DMS53 treated with DMSO at 0.1 percent for 48 hours (cell line): ENCODE measurements around the gene ZNF470.

Source experiments
- DNase-seq: peaks from one replicate; lab custom pipeline; 2025; ENCODE audit not compliant: unreplicated experiment; lab: John Stamatoyannopoulos, UW

Gene ZNF470

GRCh38 chr19:56567274-56568120 is at the start of gene ZNF470:
ZNF470 (plus strand) TSS chr19:56567468; CDS start chr19:56570312, 2,844 bp downstream.
- DNase-seq, result peak; percentile 85

- DNase-seq, result no peak
These were observed 41.9 kb upstream of the ZNF470 start for GRCh38 chr19:56525214-56525860.

- no peak for DNase-seq
These were observed 29.8 kb upstream of the ZNF470 start for GRCh38 chr19:56537442-56537841.

GRCh38 chr19:56538254-56538760 is 29.0 kb upstream of the ZNF470 start:
- DNase-seq, result peak; percentile 84

GRCh38 chr19:56538761-56539263 is 28.5 kb upstream of the ZNF470 start, which contains the start of gene ZFP28:
ZFP28 (plus strand) TSS chr19:56538948; CDS start chr19:56539019, 71 bp downstream.
- peak; percentile 48 for DNase-seq

GRCh38 chr19:56543776-56544175 is 23.5 kb upstream of the ZNF470 start:
- no peak for DNase-seq

- DNase-seq, result no peak
These were observed 19.7 kb upstream of the ZNF470 start for GRCh38 chr19:56547535-56547934.

- no peak for DNase-seq
These were observed 12.9 kb upstream of the ZNF470 start for GRCh38 chr19:56554272-56554869.

DNA sequence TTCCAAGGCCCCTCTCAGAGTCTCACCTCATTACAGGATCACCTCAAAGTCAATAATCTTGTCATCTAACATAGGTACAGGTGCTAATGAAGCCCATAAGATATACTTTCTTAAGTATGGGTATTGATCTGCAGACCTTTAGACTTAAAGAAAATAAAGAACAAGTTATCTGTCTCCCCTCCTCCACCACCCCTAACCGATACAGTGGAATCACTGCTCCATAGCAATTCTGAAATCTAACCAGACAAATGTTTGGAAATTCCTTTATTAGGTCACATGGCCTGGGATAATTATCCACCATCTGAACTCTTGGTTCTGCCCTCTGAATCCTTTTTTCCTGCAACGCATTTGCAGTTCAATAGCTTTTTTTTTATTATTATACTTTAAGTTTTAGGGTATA is 4.5 kb upstream of the ZNF470 start:
- DNase-seq, result no peak

GRCh38 chr19:56566904-56567273 is 379 bp upstream of the ZNF470 start:
- DNase-seq, result peak; percentile 35

GRCh38 chr19:56572589-56572988 is 5.3 kb downstream of the ZNF470 start:
- DNase-seq, result no peak

DNA sequence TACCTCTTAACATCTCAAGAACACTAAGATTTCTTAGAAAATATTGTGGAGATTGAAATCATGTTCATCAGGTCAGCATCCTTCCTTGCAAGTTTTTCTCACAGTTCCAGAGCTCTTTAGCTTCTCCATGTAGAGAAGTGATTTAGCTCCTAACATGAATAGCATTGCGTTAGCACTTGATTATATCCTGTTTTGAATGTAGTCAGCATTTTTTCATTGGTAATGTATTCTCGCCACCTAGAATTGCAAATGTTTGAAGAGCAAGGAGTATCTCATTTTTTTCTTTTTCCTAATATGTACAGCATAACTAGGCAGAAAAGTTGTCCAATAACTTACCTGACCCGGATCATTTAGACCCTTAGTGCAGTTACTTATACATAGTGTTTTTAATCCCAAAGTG is 6.6 kb downstream of the ZNF470 start:
- DNase-seq, result no peak

- no peak for DNase-seq
These were observed 10.7 kb downstream of the ZNF470 start for GRCh38 chr19:56577719-56578602.

- no peak for DNase-seq
These were observed 27.1 kb downstream of the ZNF470 start for GRCh38 chr19:56594446-56594782.

- peak; percentile 62 for DNase-seq
These were observed 27.7 kb downstream of the ZNF470 start, which contains the start of gene ZNF71 for GRCh38 chr19:56594783-56595547. ZNF71 (plus strand) TSS chr19:56595302; CDS start chr19:56601559, 6,257 bp downstream.

DNA sequence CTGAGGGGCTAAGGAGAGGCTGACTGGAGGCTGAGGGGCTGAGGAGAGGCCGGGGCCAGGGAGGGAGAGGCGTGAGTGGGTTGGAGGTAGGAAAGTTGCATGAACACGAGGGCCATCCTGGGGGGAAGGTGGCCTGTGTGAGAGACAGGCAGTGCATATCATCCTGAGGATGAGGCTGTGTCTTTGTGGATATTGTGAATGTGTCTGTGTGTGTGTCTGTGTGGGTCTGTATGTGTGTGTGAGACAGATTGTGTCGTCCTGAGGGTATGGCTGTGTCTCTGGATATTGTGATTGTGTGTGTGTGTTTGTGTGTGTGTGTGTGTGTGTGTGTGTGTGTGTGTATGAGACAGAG is 28.3 kb downstream of the ZNF470 start:
- no peak for DNase-seq

DNA sequence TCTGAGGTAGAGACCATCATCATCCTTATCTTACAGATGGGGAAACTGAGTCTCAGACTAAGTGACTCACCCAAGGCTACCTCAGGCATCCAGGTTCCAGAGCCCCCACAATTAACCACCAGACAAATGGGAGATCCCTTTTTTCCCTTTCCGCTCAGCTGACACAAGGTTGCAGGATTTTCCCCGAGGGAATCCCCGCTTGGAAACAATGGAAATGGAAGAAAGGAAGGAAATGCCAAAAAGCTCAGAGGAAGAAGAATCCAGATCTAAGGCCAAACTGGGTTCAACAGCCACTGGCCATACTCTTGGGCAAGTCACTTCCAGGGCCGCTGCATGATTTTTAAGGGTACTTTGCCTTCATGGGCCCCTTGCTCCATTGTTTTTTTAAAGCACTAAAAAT is 29.4 kb downstream of the ZNF470 start:
- no peak for DNase-seq

DNA sequence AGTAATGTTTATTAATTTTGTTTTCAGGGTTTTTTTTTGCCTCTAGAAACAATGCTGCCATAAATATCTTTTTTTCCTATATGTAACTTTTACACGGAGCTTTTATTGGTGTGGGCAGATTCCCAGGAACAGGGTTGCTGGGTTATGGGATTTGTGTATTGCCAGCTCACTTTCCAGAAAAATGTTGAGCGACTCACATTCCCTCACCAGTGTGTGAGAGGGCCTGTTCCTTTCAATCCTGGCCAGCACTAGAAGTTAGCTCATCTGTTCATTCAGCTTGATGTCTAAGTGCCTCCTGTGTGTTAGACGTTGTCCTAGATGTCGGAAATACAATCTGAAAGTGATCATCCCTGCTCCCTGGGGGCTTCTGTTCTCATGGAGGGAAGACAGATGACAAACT is 30.4 kb downstream of the ZNF470 start:
- DNase-seq, result no peak

DNA sequence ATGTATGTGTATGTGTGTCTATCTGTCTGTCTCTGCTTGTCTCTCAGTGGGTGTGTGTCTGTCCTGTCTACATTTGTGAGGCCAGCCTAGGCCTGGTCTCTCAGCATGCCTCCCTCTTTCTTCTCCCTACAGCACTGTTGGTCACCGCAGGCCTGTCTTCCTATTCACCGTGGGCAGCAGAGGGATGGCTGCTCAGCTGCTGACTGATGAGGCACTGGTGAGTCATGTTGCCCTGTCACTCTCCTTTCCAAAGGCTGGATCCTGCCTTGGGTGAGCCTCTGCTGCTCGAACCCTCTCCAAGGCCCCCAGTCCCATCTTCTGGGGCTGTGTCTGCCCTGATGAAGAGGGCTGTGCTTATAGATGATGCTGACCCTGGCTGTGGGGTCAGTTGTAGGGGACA is 34.1 kb downstream of the ZNF470 start:
- DNase-seq, result no peak

DNA sequence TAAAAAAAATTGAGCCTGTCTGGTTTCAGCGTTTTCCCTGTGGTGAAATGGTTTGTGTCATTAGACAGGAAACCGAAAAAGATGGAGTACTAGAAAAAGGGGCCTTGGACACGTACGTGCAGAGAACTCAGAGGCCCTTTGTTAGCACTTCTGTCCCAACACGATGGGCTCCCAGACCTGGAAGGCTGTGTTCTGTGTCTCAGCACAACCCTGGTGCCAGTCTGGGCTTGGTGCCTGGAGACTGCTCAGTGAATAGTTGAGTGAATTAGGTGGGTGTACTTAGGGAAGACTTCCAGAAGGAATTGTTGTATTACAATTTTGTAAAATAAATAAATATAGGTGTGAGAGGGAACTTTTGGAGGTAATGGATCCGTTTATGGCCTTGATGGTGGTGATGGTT is 36.6 kb downstream of the ZNF470 start:
- no peak for DNase-seq
